GM12801 (cell line): ENCODE measurements around the gene C4orf50.

Experiments
- CTCF ChIP-seq: IDR thresholded peaks from one replicate; pipeline ENCODE4 v1.5.1; 2011; ENCODE audit warnings: control low read depth; ENCODE audit not compliant: insufficient read length; ENCODE audit errors: extremely low read depth

Gene C4orf50

GRCh38 chr4:6058531-6059374, 40.5 kb upstream of the C4orf50 start:
- TF ChIP-seq CTCF, result no peak

GRCh38 chr4:6056976-6057766, 38.9 kb upstream of the C4orf50 start:
- no peak for TF ChIP-seq CTCF

GRCh38 chr4:6055436-6055835, 37.2 kb upstream of the C4orf50 start:
- TF ChIP-seq CTCF, result no peak

DNA sequence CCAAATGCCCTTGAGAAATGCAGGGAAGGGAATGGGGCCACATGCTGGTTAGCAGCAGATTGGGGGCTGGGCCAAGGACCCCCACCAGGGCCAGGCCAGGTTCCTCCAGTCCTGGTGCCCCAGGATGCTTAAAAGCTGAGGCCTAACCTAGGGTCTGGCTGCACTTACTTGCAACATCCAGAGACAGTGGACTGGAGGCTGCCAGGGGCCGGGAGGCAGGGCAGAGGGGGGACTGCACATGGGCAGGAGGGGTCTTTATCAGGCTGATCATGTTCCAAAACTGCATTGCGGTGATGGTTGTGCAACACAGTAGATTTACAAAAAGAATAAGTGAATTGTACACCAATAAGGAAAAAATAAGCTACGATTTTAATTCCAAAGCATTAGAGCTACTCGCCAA, 36.8 kb upstream of the C4orf50 start:
- TF ChIP-seq CTCF, result no peak

GRCh38 chr4:6054162-6054922, 36.1 kb upstream of the C4orf50 start:
- TF ChIP-seq CTCF, result no peak

DNA sequence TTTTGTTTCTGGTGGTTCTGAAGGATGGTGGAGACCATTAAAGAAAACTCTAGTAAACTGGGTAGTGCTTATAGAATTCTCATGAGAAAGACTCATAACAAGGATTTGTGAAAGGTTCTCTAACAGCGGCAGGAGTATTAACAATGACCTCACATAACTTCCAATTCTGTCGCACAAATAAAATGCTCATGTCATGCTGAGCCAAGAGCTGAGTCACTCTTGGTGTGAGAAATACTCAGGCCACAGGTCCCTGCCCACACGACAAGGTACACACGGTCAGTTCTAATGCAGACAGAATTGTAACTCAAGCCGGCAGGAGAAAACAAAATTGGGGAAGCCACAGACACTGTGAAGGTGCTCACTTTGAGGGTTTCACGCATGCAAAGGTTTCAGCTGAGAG, 34.4 kb upstream of the C4orf50 start:
- TF ChIP-seq CTCF, result no peak

- no peak for TF ChIP-seq CTCF
Observed at GRCh38 chr4:6050551-6050950, 32.3 kb upstream of the C4orf50 start.
